ENCODE data around the gene UGGT2. TPM values are rescaled to one million over a fixed set of nuclear protein-coding genes. Genes with fewer than 3 reads are reported as not detected.
A peak's percentile ranks its signal among the peaks of the same experiment; 100 is the strongest.

The UGGT2 gene
- total RNA-seq, 3 donors from 2014 or later = 16.6 to 25.5 (median 17.4) TPM

DNA sequence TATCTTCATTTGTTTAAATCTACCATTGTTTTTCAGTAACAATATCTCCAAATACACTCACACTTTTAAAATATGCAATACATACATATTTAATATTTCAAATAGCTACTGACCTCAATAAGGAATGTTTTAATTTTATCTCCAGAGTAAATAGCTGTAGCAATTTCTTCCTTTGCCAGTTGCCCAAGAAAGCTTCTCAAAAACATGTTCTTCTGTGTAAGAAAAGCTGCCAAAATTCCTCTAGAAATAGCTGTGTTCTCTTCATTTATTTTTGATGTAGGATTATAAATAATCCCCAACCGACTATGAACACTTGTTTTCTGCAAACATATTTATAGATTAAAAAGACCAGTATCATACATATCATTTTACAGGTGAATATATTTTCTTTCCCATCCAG is 150.5 kb downstream of the UGGT2 start:
- ATAC-seq (no peak), DNase-seq (no peak)
- intact Hi-C loops (cut with DNase I, micrococcal nuclease) = no loop called here
- Histone ChIP-seq H3K4me3 (no peak overlapping the region), H3K4me1 (ENCODE audit: low read depth) (no peaks in the 10 kb centered on the region), H3K36me3 (ENCODE audit: low read depth) (no peaks in the 10 kb centered on the region), H3K9me3 (no peaks in the 10 kb centered on the region)
- TF ChIP-seq, protein P1, sequence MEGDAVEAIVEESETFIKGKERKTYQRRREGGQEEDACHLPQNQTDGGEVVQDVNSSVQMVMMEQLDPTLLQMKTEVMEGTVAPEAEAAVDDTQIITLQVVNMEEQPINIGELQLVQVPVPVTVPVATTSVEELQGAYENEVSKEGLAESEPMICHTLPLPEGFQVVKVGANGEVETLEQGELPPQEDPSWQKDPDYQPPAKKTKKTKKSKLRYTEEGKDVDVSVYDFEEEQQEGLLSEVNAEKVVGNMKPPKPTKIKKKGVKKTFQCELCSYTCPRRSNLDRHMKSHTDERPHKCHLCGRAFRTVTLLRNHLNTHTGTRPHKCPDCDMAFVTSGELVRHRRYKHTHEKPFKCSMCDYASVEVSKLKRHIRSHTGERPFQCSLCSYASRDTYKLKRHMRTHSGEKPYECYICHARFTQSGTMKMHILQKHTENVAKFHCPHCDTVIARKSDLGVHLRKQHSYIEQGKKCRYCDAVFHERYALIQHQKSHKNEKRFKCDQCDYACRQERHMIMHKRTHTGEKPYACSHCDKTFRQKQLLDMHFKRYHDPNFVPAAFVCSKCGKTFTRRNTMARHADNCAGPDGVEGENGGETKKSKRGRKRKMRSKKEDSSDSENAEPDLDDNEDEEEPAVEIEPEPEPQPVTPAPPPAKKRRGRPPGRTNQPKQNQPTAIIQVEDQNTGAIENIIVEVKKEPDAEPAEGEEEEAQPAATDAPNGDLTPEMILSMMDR (IDR thresholded peaks at IDR 0.05) = no peak

DNA sequence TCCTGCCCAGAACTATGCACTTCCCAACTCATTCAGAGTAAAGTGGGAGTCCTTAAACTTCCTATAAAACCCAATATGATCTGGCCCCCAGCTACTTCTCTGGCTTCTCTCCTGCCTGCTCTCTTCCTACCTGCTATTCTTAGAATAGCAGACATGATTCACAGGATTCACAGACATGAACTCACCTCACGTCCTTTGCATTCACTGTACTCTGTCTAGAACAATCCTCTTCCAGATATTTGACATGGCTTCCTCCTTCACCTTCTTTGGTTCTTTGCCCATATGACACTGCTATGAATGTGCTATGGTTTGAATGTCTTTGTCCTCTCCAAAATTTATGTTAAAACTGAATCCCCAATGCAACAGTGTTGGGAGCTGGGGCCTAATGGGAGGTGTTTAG is 154.9 kb downstream of the UGGT2 start:
- no peaks in the 10 kb centered on the region for H3K36me3 ChIP-seq (ENCODE audit: low read depth)
- ATAC-seq = no peak
- no peaks in the 10 kb centered on the region for H3K4me1 ChIP-seq (ENCODE audit: low read depth)
- H3K9me3 ChIP-seq = no peaks in the 10 kb centered on the region
- TF ChIP-seq, protein P1 (IDR thresholded peaks at IDR 0.05) = no peak
- no peak for DNase-seq
- H3K4me3 ChIP-seq = no peak overlapping the region
- intact Hi-C loops (cut with DNase I, micrococcal nuclease) = no loop called here

- Histone ChIP-seq H3K4me1 (ENCODE audit: low read depth) (no peaks in the 10 kb centered on the region), H3K36me3 (ENCODE audit: low read depth) (no peaks in the 10 kb centered on the region), H3K4me3 (no peak overlapping the region), H3K9me3 (no peaks in the 10 kb centered on the region)
- DNase-seq (no peak), ATAC-seq (no peak)
- TF ChIP-seq, protein P1 (IDR thresholded peaks at IDR 0.05) = no peak
- intact Hi-C loops (cut with DNase I, micrococcal nuclease) = no loop called here
These were observed 156.9 kb downstream of the UGGT2 start for GRCh38 chr13:95896301-95896700.

GRCh38 chr13:95893861-95894260 is 159.3 kb downstream of the UGGT2 start:
- no peak overlapping the region for H3K4me3 ChIP-seq
- no peaks in the 10 kb centered on the region for H3K9me3 ChIP-seq
- no peaks in the 10 kb centered on the region for H3K4me1 ChIP-seq (ENCODE audit: low read depth)

GRCh38 chr13:95882121-95882520 is 171.1 kb downstream of the UGGT2 start:
- Histone ChIP-seq H3K36me3 (ENCODE audit: low read depth) (no peaks in the 10 kb centered on the region), H3K4me1 (ENCODE audit: low read depth) (no peaks in the 10 kb centered on the region), H3K9me3 (no peaks in the 10 kb centered on the region), H3K4me3 (no peak overlapping the region)
- ATAC-seq = peak; percentile 88
- intact Hi-C loops (cut with DNase I, micrococcal nuclease) = no loop called here
- DNase-seq = no peak
- TF ChIP-seq, protein P1 (IDR thresholded peaks at IDR 0.05) = no peak

More at GRCh38 chr13:95893861-95894260, 159.3 kb downstream of the UGGT2 start:
- DNase-seq (no peak), ATAC-seq (no peak)
- no peaks in the 10 kb centered on the region for H3K36me3 ChIP-seq (ENCODE audit: low read depth)
- intact Hi-C loops (cut with DNase I, micrococcal nuclease) = no loop called here
- TF ChIP-seq, protein P1 (IDR thresholded peaks at IDR 0.05) = no peak

GRCh38 chr13:95880331-95880730 is 172.9 kb downstream of the UGGT2 start:
- H3K4me3 ChIP-seq = no peak overlapping the region
- intact Hi-C loops (cut with DNase I, micrococcal nuclease) = no loop called here
- H3K9me3 ChIP-seq = no peaks in the 10 kb centered on the region
- H3K4me1 ChIP-seq (ENCODE audit: low read depth) = no peaks in the 10 kb centered on the region
- TF ChIP-seq, protein P1 (IDR thresholded peaks at IDR 0.05) = no peak
- DNase-seq = no peak
- no peak for ATAC-seq
- no peaks in the 10 kb centered on the region for H3K36me3 ChIP-seq (ENCODE audit: low read depth)

Measured in mucosa of descending colon (tissue), 3 donors.